MM.1S (cell line): ENCODE results near the gene DUSP14.

ENCODE experiments used
- DNase-seq: peaks from one replicate; pipeline ENCODE4 v3.0.0-alpha.2; 2015
- H2AFZ ChIP-seq: fragments of 300-600 bp; sonication (generic); 2 replicates; pipeline ENCODE4 v1.6.0; 2016; ENCODE audit warnings: antibody characterized with exemption, low read length
- H3F3A ChIP-seq: fragments of 300-600 bp; sonication (generic); 2 replicates; pipeline ENCODE4 v1.6.1; 2016; ENCODE audit warnings: mild to moderate bottlenecking, antibody characterized with exemption, low read length, moderate library complexity, mixed read lengths; ENCODE audit not compliant: insufficient read depth
- H3K27ac ChIP-seq: fragments of 300-600 bp; sonication (generic); 2 replicates; pipeline ENCODE4 v1.5.1; 2016; ENCODE audit warnings: mild to moderate bottlenecking, low read length
- H3K27me3 ChIP-seq: fragments of 300-600 bp; sonication (generic); replicated peaks from 2 replicates; pipeline ENCODE4 v1.6.0; 2016; ENCODE audit warnings: low read length; ENCODE audit not compliant: insufficient read depth
- H3K36me3 ChIP-seq: fragments of 300-600 bp; sonication (generic); replicated peaks from 2 replicates; pipeline ENCODE4 v1.6.1; 2016; ENCODE audit warnings: mild to moderate bottlenecking, low read length, mixed read lengths; ENCODE audit not compliant: insufficient read depth
- H3K4me1 ChIP-seq: fragments of 300-600 bp; sonication (generic); 2 replicates; pipeline ENCODE4 v1.6.1; 2016; ENCODE audit warnings: low read length, mixed read lengths
- H3K4me2 ChIP-seq: fragments of 300-600 bp; sonication (generic); 2 replicates; pipeline ENCODE4 v1.6.0; 2016; ENCODE audit warnings: low read depth, low read length
- H3K4me3 ChIP-seq: fragments of 300-600 bp; sonication (generic); 2 replicates; pipeline ENCODE4 v1.5.1; 2016; ENCODE audit warnings: low read length, mixed read lengths
- H3K79me2 ChIP-seq: fragments of 300-600 bp; sonication (generic); 2 replicates; pipeline ENCODE4 v1.6.1; 2016; ENCODE audit warnings: mixed run types, low read length, mixed read lengths
- H3K9ac ChIP-seq: fragments of 300-600 bp; sonication (generic); 2 replicates; pipeline ENCODE4 v1.6.1; 2016; ENCODE audit warnings: low read length, mixed read lengths
- H3K9me2 ChIP-seq: fragments of 300-600 bp; sonication (generic); replicated peaks from 2 replicates; pipeline ENCODE4 v1.6.1; 2016; ENCODE audit warnings: mild to moderate bottlenecking, low read length, mixed read lengths; ENCODE audit not compliant: insufficient read depth
- H3K9me3 ChIP-seq: fragments of 300-600 bp; sonication (generic); replicated peaks from 2 replicates; pipeline ENCODE4 v1.6.1; 2016; ENCODE audit warnings: mild to moderate bottlenecking, low read length, mixed read lengths; ENCODE audit not compliant: insufficient read depth
- H4K20me1 ChIP-seq: fragments of 300-600 bp; sonication (generic); 2 replicates; pipeline ENCODE4 v1.6.1; 2016; ENCODE audit warnings: mild to moderate bottlenecking, low read length, moderate library complexity, mixed read lengths; ENCODE audit not compliant: insufficient read depth
- EZH2 ChIP-seq: fragments of 300-600 bp; sonication (generic); optimal IDR thresholded peaks from 2 replicates; pipeline ENCODE3; 2017; ENCODE audit warnings: low read depth, mild to moderate bottlenecking, antibody characterized with exemption, low read length, mixed read lengths
- EZH2phosphoT487 ChIP-seq: fragments of 300-600 bp; sonication (generic); IDR thresholded peaks from 2 replicates; pipeline ENCODE4 v1.6.1; 2018; ENCODE audit warnings: antibody characterized with exemption, low read length
- TF ChIP-seq, protein P1 (sequence below): fragments of 300-600 bp; sonication (generic); IDR thresholded peaks from 2 replicates; pipeline ENCODE4 v1.5.1; 2016; ENCODE audit warnings: antibody characterized with exemption, low read length, mixed read lengths

The DUSP14 gene

DNA sequence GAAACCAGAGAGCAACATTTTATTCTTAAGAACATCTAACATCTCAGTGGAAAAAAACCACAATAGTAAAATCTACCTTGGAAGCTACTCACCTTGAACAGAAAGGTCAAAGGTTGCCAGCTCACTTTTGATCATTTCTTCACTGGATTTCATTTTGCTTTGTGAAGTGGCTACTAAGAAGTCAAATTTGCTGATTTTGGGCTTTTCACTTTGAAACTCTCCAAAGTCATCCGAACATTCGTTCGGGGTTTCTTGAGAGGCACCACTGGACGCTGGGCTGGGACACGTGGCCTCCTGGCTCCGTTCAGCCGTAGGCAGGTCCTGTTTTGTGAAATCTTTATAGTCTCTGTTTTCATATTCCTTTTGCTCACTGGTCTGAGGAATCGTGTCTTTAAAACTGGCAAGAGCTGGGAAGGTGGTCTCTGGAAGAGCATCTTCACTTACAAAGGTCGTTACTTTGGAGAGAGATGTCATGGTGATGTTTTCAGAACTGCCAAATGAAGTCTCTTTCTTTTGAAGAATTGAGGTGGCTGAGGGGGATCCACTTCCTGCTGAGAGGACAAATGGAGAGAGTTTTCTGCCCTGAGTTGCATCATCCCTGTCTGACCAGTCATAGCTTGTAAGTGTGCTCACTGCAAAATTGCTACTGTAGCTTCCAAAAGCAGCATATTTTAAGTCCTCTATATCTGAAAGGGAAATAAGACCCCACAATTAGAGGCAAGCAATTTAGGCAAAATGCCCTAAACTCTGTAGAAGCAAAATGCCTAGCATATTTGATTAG is 52.4 kb downstream of the DUSP14 start:
- Histone ChIP-seq H3K9ac (no peak overlapping the region), H3K27ac (no peak overlapping the region), H3K4me1 (no peaks in the 10 kb centered on the region), H3K9me2 (no peaks in the 10 kb centered on the region), H2AFZ (no peak overlapping the region), H3K4me3 (no peak overlapping the region), H3K36me3 (peaks cover 8% of the 10 kb centered on the region; the same call in 1 of the 2 replicates), H3K79me2 (peaks cover 26% of the 10 kb centered on the region), H3K4me2 (no peak overlapping the region), H3K9me3 (no peaks in the 10 kb centered on the region), H3K27me3 (no peaks in the 10 kb centered on the region), H3F3A (no peaks in the 10 kb centered on the region), H4K20me1 (no peaks in the 10 kb centered on the region)
- DNase-seq: no peak
- TF ChIP-seq, protein P1, sequence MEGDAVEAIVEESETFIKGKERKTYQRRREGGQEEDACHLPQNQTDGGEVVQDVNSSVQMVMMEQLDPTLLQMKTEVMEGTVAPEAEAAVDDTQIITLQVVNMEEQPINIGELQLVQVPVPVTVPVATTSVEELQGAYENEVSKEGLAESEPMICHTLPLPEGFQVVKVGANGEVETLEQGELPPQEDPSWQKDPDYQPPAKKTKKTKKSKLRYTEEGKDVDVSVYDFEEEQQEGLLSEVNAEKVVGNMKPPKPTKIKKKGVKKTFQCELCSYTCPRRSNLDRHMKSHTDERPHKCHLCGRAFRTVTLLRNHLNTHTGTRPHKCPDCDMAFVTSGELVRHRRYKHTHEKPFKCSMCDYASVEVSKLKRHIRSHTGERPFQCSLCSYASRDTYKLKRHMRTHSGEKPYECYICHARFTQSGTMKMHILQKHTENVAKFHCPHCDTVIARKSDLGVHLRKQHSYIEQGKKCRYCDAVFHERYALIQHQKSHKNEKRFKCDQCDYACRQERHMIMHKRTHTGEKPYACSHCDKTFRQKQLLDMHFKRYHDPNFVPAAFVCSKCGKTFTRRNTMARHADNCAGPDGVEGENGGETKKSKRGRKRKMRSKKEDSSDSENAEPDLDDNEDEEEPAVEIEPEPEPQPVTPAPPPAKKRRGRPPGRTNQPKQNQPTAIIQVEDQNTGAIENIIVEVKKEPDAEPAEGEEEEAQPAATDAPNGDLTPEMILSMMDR: no peak
- TF ChIP-seq EZH2phosphoT487: no peak
- no peak for TF ChIP-seq EZH2

DNA sequence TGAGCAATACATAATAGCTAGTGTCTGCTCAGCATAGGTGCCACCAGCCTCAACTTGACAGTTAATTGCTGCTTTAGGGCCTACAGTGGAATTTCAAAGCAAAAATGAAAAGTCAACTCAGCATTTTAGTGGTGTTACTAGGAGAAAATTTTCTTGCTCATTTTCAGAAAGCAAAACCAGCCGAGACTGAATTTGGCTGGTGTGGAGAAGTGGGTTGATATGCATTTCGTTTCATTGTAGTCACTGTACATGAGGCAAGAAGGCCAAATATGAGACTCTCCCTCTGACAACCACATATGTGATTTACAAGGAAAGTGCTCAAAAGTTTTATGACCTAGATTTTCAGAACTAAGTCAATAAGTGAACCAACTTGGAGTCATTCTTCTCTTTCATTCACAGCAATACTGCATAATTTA is 54.0 kb downstream of the DUSP14 start:
- no peak for DNase-seq
- TF ChIP-seq, protein P1: no peak
- no peak for TF ChIP-seq EZH2phosphoT487
- no peak for TF ChIP-seq EZH2
- no peaks in the 10 kb centered on the region for H3K4me1 ChIP-seq
- H3K79me2 ChIP-seq: peaks cover 37% of the 10 kb centered on the region
- no peak overlapping the region for H3K9ac ChIP-seq
- no peaks in the 10 kb centered on the region for H3K27me3 ChIP-seq
- H3K4me3 ChIP-seq: no peak overlapping the region
- H3K4me2 ChIP-seq: no peak overlapping the region
- no peak overlapping the region for H2AFZ ChIP-seq
- H3K9me2 ChIP-seq: no peaks in the 10 kb centered on the region
- H3K27ac ChIP-seq: no peak overlapping the region
- peaks cover 7% of the 10 kb centered on the region; the same call in 1 of the 2 replicates for H3K36me3 ChIP-seq
- H3F3A ChIP-seq: no peaks in the 10 kb centered on the region
- no peaks in the 10 kb centered on the region for H3K9me3 ChIP-seq
- H4K20me1 ChIP-seq: no peaks in the 10 kb centered on the region

DNA sequence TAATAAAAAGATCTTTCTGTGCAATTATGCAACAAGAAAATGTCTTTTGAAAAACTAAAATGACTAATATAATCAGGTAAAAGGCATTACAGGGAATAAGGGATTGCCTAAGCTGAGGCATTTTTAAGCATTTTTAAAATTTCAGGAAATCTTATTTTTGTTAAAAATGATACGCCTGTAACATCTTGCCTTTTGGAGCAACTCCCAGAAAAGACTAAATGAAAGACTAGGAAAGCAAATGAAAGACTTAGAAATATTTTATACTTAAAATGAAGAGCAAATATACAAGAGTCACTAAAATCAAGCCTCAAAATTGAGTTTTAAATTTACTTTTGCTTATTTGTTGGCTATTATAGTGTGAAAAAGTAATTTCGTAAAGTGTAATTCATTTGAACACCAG is 55.8 kb downstream of the DUSP14 start:
- no peaks in the 10 kb centered on the region for H3K27me3 ChIP-seq
- H3K9me3 ChIP-seq: no peaks in the 10 kb centered on the region
- no peaks in the 10 kb centered on the region for H3F3A ChIP-seq
- H3K4me2 ChIP-seq: no peak overlapping the region
- H3K9me2 ChIP-seq: no peaks in the 10 kb centered on the region
- no peaks in the 10 kb centered on the region for H4K20me1 ChIP-seq
- no peak overlapping the region for H3K9ac ChIP-seq
- no peak overlapping the region for H3K27ac ChIP-seq
- no peak for DNase-seq
- TF ChIP-seq EZH2 (no peak), EZH2phosphoT487 (no peak)
- TF ChIP-seq, protein P1: no peak
- no peaks in the 10 kb centered on the region for H3K4me1 ChIP-seq
- H3K4me3 ChIP-seq: no peak overlapping the region
- no peak overlapping the region for H2AFZ ChIP-seq
- H3K79me2 ChIP-seq: peaks cover 52% of the 10 kb centered on the region
- H3K36me3 ChIP-seq: peaks cover 9% of the 10 kb centered on the region; the same call in 1 of the 2 replicates
